Endothelial cell of umbilical vein (primary cell): ENCODE results near the gene SSC4D.

Experiments used
- CTCF ChIP-seq, 2 donors: IDR thresholded peaks; 1 replicate in 1 of 2; 2 replicates in 1 of 2; pipeline ENCODE4 v1.5.1; 2011; ENCODE audit warnings: low read length in 2 of 2, mild to moderate bottlenecking in 2 of 2, moderate library complexity in 2 of 2, control low read depth in 1 of 2, inconsistent platforms in 1 of 2, low read depth in 1 of 2; ENCODE audit not compliant: insufficient read depth in 1 of 2; ENCODE audit errors: extremely low read depth in 1 of 2
- EZH2 ChIP-seq: IDR thresholded peaks from 2 replicates; pipeline ENCODE4 v1.6.1; 2012; ENCODE audit warnings: borderline replicate concordance, low read depth, mild to moderate bottlenecking, moderate library complexity, low read length, inconsistent platforms; ENCODE audit not compliant: severe bottlenecking
- FOS ChIP-seq: IDR thresholded peaks from 2 replicates; pipeline ENCODE4 v1.6.1; 2011; ENCODE audit warnings: mild to moderate bottlenecking, low read length, moderate library complexity, borderline replicate concordance; ENCODE audit not compliant: insufficient read depth
- GATA2 ChIP-seq: IDR thresholded peaks from 2 replicates; pipeline ENCODE4 v1.7.0; 2011; ENCODE audit warnings: low read depth, mild to moderate bottlenecking, moderate library complexity, mixed read lengths, low read length; ENCODE audit not compliant: insufficient read length, insufficient read depth
- JUN ChIP-seq: IDR thresholded peaks from 2 replicates; pipeline ENCODE4 v1.6.1; 2011; ENCODE audit warnings: borderline replicate concordance, low read depth; ENCODE audit not compliant: insufficient read length, insufficient read depth
- MAX ChIP-seq: IDR thresholded peaks from 2 replicates; pipeline ENCODE4 v1.6.1; 2011; ENCODE audit not compliant: insufficient read depth, insufficient read length
- MYC ChIP-seq: IDR thresholded peaks from one replicate; pipeline ENCODE4 v1.6.1; 2011; ENCODE audit warnings: mild to moderate bottlenecking, low read depth, low read length
- POLR2A ChIP-seq: IDR thresholded peaks from 2 replicates; pipeline ENCODE4 v1.6.1; 2012; ENCODE audit warnings: low read depth, mild to moderate bottlenecking, control low read depth, low read length
- POLR2AphosphoS5 ChIP-seq: IDR thresholded peaks from 2 replicates; pipeline ENCODE4 v1.6.1; 2012; ENCODE audit warnings: low read depth, mild to moderate bottlenecking, control low read depth, low read length, moderate library complexity; ENCODE audit not compliant: insufficient read depth

- no peak for TF ChIP-seq CTCF (IDR thresholded peaks at IDR 0.05; ENCODE audit: extremely low read depth in 1 of 2, insufficient read depth in 1 of 2, low read depth in 1 of 2, low read length in 2 of 2)
- TF ChIP-seq POLR2A = no peak
- no peak for TF ChIP-seq POLR2AphosphoS5
- no peak for TF ChIP-seq MAX
- TF ChIP-seq JUN = no peak
- TF ChIP-seq EZH2 = no peak
- TF ChIP-seq GATA2 = no peak
- TF ChIP-seq MYC = no peak
- no peak for TF ChIP-seq FOS
Observed at GRCh38 chr7:76430836-76431235, 21.3 kb upstream of the SSC4D start.
